ENCODE measurements around the gene ZNF256.
A peak's percentile ranks its signal among the peaks of the same experiment; 100 is the strongest.
"Not testable (repeated sequence)": the region's sequence is repeated elsewhere in the genome, so short reads cannot be mapped to it uniquely, and the experiment has no call there.

The ZNF256 gene

DNA sequence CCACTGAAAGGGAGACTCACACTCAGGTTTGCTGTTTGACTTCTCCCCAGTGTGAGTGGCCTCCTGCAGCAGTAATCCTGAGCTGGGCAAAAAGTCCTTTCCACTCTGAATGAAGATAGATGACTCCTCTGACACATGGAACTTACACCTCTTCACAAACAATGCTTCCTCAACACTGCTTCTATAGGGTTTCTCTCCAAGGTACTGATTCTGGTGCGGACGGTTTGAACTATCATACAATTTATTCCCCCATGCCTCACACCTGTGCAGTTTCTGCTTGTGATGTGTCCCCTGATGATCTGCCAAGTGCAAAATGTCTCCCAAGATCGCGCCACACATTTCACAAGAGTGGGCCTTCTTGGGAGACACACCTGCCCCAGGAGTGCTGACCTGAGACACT is 19.9 kb downstream of the ZNF256 start:
- H3K4me1 ChIP-seq (ENCODE audit: control insufficient read depth, insufficient read depth, low read length): no peaks in the 10 kb centered on the region
- ChIA-PET POLR2A (interaction anchor here (0.6 kb wide), 1 partner anchor 76 kb away, joined by 3 read pairs; no protein-coding TSS in a partner anchor), CTCF (no interaction called here)
- H3K9me3 ChIP-seq (ENCODE audit: control insufficient read depth, insufficient read depth, low read depth, low read length): no peaks in the 10 kb centered on the region; the same call in none of the 2 replicates
- TF ChIP-seq, protein P1, sequence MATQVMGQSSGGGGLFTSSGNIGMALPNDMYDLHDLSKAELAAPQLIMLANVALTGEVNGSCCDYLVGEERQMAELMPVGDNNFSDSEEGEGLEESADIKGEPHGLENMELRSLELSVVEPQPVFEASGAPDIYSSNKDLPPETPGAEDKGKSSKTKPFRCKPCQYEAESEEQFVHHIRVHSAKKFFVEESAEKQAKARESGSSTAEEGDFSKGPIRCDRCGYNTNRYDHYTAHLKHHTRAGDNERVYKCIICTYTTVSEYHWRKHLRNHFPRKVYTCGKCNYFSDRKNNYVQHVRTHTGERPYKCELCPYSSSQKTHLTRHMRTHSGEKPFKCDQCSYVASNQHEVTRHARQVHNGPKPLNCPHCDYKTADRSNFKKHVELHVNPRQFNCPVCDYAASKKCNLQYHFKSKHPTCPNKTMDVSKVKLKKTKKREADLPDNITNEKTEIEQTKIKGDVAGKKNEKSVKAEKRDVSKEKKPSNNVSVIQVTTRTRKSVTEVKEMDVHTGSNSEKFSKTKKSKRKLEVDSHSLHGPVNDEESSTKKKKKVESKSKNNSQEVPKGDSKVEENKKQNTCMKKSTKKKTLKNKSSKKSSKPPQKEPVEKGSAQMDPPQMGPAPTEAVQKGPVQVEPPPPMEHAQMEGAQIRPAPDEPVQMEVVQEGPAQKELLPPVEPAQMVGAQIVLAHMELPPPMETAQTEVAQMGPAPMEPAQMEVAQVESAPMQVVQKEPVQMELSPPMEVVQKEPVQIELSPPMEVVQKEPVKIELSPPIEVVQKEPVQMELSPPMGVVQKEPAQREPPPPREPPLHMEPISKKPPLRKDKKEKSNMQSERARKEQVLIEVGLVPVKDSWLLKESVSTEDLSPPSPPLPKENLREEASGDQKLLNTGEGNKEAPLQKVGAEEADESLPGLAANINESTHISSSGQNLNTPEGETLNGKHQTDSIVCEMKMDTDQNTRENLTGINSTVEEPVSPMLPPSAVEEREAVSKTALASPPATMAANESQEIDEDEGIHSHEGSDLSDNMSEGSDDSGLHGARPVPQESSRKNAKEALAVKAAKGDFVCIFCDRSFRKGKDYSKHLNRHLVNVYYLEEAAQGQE (tag by site-specific recombination; IDR thresholded peaks at IDR 0.05): peak; percentile 59
- no peak for TF ChIP-seq ZNF354C (tag by site-specific recombination; IDR thresholded peaks at IDR 0.05; ENCODE audit: borderline replicate concordance, low read depth)
- H3K36me3 ChIP-seq (ENCODE audit: control insufficient read depth in 2 of 2, insufficient read depth in 1 of 2, low read length in 2 of 2): peaks cover 0 to 11% of the 10 kb centered on the region in 2 experiments; a peak in 2 of 3 replicates
- no peak overlapping the region for H3K27ac ChIP-seq (ENCODE audit: extremely low read depth, low read depth, low read length)
- H3K4me3 ChIP-seq (ENCODE audit: low read depth, low read length): no peak overlapping the region

DNA sequence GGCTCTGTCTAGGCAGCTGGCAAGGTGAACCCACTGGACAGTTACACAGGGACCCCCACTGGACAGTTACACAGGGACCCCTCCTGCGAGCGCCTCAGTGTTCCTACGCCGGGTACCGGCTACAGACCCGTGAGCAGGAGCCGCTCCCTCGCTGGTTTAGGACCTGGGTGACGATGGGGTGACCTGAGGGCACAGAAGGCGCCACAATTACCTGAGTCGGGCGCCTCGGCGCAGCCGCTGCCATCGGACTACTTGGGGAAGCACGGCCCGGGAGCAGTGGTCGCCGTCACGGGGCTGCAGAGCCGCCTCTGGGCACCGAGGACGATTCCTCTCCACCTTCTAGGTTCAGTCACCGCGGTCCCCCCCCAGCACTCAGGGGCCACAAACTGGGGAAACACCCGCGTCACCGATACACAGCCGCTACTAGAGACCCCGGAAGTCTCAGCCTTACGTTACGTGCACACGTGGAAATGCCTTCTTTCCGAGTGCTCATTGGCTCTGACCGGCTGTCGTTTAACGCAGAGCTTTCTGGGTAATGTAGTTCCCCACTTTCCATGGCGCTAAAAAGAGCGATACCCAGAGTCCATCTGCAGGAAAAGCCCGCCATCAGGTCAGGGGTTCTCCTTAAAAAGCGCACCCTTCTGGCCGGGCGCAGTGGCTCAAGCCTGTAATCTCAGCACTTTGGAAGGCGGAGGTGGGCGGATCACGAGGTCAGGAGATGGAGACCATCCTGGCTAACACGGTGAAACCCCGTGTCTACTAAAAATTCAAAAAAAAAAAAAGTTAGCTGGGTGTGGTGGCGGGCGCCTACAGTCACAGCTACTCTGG is 31.1 kb downstream of the ZNF256 start, which contains the start of gene ZNF417:
Gene ZNF417, minus strand, starts transcription at position 425 of the 828 bp plus-strand sequence. Its CDS starts 181 bp downstream, at position 244.
- ChIA-PET POLR2A (interaction anchor here (0.9 to 1.4 kb wide), 8 partner anchors 67 to 604 kb away, joined by 3 to 7 read pairs (median 4); partner anchors contain the start of genes ZBTB45, ZNF530, ZNF552 and ZNF587), CTCF (interaction anchor here (0.6 to 1.6 kb wide), 7 partner anchors 12 to 290 kb away, joined by 3 to 5 read pairs (median 4); no protein-coding TSS in a partner anchor)
- not testable (repeated sequence) for H3K4me1 ChIP-seq (ENCODE audit: control insufficient read depth, insufficient read depth, low read length); H3K9me3 ChIP-seq (ENCODE audit: control insufficient read depth, insufficient read depth, low read depth, low read length)
- peaks cover 12 to 37% of the 10 kb centered on the region in 2 experiments; a peak in 2 of 3 replicates for H3K36me3 ChIP-seq (ENCODE audit: control insufficient read depth in 2 of 2, insufficient read depth in 1 of 2, low read length in 2 of 2)
- peak within 1 kb of the TSS; percentile 68 for H3K4me3 ChIP-seq (ENCODE audit: low read depth, low read length)
- H3K27ac ChIP-seq (ENCODE audit: extremely low read depth, low read depth, low read length): peak within 1 kb of the TSS; percentile 69
- peak; percentile 70; the same call in 1 of the 2 replicates for TF ChIP-seq ZBTB17 (tag by site-specific recombination; IDR thresholded peaks at IDR 0.05)
- TF ChIP-seq, protein P2, sequence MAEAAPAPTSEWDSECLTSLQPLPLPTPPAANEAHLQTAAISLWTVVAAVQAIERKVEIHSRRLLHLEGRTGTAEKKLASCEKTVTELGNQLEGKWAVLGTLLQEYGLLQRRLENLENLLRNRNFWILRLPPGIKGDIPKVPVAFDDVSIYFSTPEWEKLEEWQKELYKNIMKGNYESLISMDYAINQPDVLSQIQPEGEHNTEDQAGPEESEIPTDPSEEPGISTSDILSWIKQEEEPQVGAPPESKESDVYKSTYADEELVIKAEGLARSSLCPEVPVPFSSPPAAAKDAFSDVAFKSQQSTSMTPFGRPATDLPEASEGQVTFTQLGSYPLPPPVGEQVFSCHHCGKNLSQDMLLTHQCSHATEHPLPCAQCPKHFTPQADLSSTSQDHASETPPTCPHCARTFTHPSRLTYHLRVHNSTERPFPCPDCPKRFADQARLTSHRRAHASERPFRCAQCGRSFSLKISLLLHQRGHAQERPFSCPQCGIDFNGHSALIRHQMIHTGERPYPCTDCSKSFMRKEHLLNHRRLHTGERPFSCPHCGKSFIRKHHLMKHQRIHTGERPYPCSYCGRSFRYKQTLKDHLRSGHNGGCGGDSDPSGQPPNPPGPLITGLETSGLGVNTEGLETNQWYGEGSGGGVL (tag by site-specific recombination; IDR thresholded peaks at IDR 0.05): peak; percentile 65
- TF ChIP-seq ZXDB (tag by site-specific recombination; IDR thresholded peaks at IDR 0.05): peak; percentile 78
- TF ChIP-seq HOXC10 (CRISPR knock-in tag; IDR thresholded peaks at IDR 0.05): peak; percentile 99
- TF ChIP-seq YY1 (tag by site-specific recombination; IDR thresholded peaks at IDR 0.05): peak; percentile 72
- TF ChIP-seq IKZF3 (tag by site-specific recombination; IDR thresholded peaks at IDR 0.05): peak; percentile 80
- TF ChIP-seq KLF7 (tag by site-specific recombination; IDR thresholded peaks at IDR 0.05; ENCODE audit: borderline replicate concordance): peak; percentile 27; the same call in 1 of the 2 replicates
- peak; percentile 45; the same call in 1 of the 2 replicates for TF ChIP-seq HOXD13 (CRISPR knock-in tag; IDR thresholded peaks at IDR 0.05; ENCODE audit: borderline replicate concordance)
- peak; percentile 81 for TF ChIP-seq SP2 (tag by site-specific recombination; IDR thresholded peaks at IDR 0.05)
- TF ChIP-seq, protein P3, sequence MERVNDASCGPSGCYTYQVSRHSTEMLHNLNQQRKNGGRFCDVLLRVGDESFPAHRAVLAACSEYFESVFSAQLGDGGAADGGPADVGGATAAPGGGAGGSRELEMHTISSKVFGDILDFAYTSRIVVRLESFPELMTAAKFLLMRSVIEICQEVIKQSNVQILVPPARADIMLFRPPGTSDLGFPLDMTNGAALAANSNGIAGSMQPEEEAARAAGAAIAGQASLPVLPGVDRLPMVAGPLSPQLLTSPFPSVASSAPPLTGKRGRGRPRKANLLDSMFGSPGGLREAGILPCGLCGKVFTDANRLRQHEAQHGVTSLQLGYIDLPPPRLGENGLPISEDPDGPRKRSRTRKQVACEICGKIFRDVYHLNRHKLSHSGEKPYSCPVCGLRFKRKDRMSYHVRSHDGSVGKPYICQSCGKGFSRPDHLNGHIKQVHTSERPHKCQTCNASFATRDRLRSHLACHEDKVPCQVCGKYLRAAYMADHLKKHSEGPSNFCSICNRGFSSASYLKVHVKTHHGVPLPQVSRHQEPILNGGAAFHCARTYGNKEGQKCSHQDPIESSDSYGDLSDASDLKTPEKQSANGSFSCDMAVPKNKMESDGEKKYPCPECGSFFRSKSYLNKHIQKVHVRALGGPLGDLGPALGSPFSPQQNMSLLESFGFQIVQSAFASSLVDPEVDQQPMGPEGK (tag by site-specific recombination; IDR thresholded peaks at IDR 0.05): peak; percentile 70
- TF ChIP-seq, protein P4, sequence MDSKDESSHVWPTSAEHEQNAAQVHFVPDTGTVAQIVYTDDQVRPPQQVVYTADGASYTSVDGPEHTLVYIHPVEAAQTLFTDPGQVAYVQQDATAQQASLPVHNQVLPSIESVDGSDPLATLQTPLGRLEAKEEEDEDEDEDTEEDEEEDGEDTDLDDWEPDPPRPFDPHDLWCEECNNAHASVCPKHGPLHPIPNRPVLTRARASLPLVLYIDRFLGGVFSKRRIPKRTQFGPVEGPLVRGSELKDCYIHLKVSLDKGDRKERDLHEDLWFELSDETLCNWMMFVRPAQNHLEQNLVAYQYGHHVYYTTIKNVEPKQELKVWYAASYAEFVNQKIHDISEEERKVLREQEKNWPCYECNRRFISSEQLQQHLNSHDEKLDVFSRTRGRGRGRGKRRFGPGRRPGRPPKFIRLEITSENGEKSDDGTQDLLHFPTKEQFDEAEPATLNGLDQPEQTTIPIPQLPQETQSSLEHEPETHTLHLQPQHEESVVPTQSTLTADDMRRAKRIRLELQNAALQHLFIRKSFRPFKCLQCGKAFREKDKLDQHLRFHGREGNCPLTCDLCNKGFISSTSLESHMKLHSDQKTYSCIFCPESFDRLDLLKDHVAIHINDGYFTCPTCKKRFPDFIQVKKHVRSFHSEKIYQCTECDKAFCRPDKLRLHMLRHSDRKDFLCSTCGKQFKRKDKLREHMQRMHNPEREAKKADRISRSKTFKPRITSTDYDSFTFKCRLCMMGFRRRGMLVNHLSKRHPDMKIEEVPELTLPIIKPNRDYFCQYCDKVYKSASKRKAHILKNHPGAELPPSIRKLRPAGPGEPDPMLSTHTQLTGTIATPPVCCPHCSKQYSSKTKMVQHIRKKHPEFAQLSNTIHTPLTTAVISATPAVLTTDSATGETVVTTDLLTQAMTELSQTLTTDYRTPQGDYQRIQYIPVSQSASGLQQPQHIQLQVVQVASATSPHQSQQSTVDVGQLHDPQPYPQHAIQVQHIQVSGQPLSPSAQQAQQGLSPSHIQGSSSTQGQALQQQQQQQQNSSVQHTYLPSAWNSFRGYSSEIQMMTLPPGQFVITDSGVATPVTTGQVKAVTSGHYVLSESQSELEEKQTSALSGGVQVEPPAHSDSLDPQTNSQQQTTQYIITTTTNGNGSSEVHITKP (tag by site-specific recombination; IDR thresholded peaks at IDR 0.05): peak; percentile 55
- peak; percentile 75; the same call in 1 of the 2 replicates for TF ChIP-seq ZBTB48 (tag by site-specific recombination; IDR thresholded peaks at IDR 0.05)
- peak; percentile 76 for TF ChIP-seq ZNF629 (tag by site-specific recombination; IDR thresholded peaks at IDR 0.05)
- TF ChIP-seq KLF1 (tag by site-specific recombination; IDR thresholded peaks at IDR 0.05): 0 out of 2 replicates have a peak, but pooled peaks have one; percentile 19
- TF ChIP-seq FEZF1 (tag by site-specific recombination; IDR thresholded peaks at IDR 0.05): peak; percentile 69
- 0 out of 2 replicates have a peak, but pooled peaks have one; percentile 21 for TF ChIP-seq ZNF366 (tag by site-specific recombination; conservative IDR thresholded peaks at IDR 0.05)
- peak; percentile 31; the same call in 1 of the 2 replicates for TF ChIP-seq ZNF843 (tag by site-specific recombination; IDR thresholded peaks at IDR 0.05)
- 0 out of 2 replicates have a peak, but pooled peaks have one; percentile 21 for TF ChIP-seq ZSCAN30 (tag by site-specific recombination; IDR thresholded peaks at IDR 0.05)

Data from HEK293 (cell line).